KG1 (cell line): ENCODE results near the gene TRPM3.
"Not testable (repeated sequence)": the region's sequence is repeated elsewhere in the genome, so short reads cannot be mapped to it uniquely, and the experiment has no call there.

ENCODE experiments used
- DNase-seq: peaks from one replicate; lab custom pipeline; 2025; lab: John Stamatoyannopoulos, UW

TRPM3 gene

DNA sequence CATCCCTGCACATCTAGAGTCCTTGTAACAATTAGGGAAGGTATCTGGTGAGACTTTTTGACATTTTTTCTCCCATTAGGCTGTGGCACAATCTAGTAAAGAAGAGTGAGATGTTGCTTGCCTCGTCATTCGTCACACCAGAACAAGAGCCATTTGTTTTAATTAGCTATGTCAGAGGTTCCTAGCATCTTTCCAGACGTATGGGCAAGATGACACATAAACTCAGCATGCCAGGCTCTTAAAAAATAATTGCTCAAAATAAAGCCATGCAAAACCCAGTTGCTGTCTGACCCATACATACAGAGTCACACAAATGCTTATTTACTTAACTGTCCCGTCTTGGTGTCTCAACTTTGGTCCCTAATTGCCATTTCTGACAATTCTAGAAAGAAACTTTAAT is 125.9 kb downstream of the TRPM3 start:
- DNase-seq = no peak

GRCh38 chr9:70994582-70994981 is 126.8 kb downstream of the TRPM3 start:
- no peak for DNase-seq

DNA sequence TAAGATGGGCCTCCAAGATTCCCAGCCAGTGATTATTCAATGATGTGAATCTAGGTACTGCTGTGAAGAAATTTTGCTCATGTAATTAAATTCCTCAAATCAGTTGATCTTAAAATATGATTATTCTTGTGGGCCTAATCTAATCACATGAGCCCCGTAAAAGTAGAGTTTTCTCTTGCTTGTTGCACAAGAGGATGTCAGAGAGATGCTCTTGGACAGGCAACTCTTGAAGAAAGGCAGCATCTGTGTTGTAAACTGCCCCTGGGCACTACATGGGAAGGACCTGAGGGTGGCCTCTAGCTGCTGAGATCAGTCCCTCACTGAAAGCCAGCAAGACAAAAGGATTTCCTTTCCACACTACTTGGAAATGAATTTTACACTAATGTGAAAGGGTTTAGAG is 132.9 kb downstream of the TRPM3 start:
- no peak for DNase-seq

- DNase-seq = no peak
Observed at GRCh38 chr9:70987986-70988385, 133.4 kb downstream of the TRPM3 start.

DNA sequence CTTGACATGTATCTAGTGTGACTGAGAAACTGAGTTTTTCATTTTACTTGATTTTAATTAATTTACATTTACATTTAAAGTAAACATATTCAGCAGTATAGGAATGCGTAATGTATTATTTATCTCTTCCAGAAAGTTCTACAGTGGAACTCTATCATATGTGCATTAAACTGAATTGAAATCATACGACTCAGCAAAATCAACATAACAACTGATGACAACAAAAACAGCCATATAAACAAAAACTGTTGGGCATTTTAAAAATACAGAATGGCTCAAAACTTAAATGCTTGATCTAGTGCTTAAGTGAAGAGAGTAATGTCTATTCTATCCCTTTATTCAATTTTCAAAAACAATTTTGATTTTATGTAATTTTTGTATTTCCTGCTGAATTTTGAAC is 134.4 kb downstream of the TRPM3 start:
- no peak for DNase-seq

DNA sequence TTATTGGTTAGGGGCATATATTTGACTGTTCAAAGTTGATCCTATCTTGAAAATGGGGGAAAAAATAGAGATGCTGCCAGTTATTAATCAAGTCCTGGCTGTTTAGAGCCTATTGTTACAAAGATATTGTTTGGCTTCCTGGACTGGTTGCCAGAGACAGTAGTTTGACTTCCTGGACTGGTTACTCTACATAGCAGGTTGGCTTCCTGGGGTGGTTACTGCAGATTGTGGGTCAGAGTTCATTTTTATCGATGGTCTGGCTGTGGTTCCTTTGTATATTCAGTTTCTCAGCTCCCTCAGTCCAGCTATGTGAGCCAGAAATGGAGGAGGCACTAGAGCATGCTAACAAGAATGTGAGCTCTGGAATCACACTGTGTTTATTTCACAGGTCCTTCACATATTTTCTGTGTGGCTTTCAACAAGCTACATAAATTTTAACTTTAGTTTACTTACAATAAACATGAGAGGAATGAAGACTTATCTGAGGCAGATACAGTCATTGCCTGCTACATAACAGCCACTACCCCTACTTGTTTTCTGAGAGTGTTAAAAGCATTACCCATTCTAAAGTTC is 137.6 kb downstream of the TRPM3 start:
- no peak for DNase-seq

- DNase-seq = no peak
Observed at GRCh38 chr9:70981312-70981711, 140.1 kb downstream of the TRPM3 start.

GRCh38 chr9:70979966-70980365 is 141.5 kb downstream of the TRPM3 start:
- DNase-seq = no peak

DNA sequence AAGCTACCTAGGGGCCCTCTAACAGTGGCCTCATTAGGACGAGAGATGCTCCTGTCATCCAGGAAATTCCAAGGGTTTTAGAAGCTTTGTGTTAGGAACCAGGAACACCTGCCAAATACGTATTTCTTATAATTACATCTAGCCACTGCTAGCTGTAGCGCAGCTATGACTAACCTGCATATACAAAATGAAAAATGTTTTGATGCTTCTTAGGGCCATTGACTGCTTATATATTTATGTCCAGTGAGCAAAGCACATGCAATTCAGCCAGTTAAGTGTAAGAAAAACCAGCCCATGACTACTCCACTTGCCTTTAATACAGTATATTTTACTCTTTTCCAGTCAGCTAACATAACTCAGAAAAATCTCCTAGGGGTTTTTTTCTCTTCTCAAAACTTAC is 143.3 kb downstream of the TRPM3 start:
- no peak for DNase-seq

GRCh38 chr9:70975821-70976220 is 145.6 kb downstream of the TRPM3 start:
- DNase-seq = no peak

GRCh38 chr9:70971723-70972122 is 149.7 kb downstream of the TRPM3 start:
- DNase-seq = no peak

DNA sequence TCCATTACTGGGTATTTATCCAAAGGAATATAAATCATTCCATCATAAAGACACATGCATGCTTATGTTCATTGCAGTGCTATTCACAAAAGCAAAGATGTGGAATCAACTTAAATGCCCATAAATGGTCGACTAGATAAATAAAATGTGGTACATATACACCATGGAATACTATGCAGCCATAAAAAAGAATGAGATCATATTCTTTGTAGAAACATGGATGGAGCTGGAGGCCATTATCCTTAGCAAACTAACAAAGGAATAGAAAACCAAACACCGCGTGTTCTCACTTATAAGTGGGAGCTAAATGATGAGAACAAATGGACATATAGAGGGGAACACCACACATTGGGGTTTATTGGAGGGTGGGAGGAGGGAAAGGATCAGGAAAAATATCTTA is 155.0 kb downstream of the TRPM3 start:
- DNase-seq = not testable (repeated sequence)

DNA sequence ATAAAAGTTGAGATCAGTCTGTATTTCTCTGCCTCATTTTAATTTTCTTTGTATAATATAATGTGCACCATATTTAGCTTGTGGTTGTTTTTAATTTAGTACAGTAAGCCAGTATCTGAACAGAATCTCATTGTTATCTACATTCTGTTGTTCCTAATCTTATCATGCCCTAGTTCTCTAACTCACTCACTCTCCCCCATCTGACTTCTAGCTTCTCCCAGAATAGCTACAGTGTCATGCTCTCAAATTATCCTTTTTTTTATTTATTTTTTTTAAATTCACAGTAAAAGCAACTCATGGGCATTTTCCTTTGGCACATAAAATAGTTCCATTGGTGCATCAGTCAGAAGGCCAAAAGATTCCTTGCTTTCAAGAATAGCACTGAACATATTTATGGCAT is 156.6 kb downstream of the TRPM3 start:
- DNase-seq = no peak

DNA sequence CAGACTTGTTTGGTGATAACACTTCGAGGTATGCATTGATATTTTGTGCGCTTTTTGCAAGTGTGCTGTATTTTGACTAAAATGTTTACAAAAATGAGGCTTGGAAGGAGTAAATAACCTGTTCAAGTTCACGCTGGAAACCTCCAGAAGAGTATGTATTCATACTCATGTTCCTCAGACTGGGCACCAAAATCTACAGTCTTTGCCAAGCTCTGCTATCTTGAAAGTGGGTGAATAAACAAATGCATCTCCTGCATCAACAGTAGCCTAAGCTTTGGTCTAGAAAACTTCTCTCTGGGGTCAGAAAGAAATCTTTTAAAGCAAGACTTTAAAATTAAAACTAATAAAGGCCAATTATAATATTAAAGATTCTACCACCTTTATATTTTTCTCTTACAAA is 157.9 kb downstream of the TRPM3 start:
- no peak for DNase-seq

GRCh38 chr9:70962761-70963440 is 158.5 kb downstream of the TRPM3 start:
- DNase-seq = no peak

GRCh38 chr9:70959366-70959765 is 162.1 kb downstream of the TRPM3 start:
- DNase-seq = no peak

GRCh38 chr9:70954596-70955143 is 166.8 kb downstream of the TRPM3 start:
- DNase-seq = no peak

DNA sequence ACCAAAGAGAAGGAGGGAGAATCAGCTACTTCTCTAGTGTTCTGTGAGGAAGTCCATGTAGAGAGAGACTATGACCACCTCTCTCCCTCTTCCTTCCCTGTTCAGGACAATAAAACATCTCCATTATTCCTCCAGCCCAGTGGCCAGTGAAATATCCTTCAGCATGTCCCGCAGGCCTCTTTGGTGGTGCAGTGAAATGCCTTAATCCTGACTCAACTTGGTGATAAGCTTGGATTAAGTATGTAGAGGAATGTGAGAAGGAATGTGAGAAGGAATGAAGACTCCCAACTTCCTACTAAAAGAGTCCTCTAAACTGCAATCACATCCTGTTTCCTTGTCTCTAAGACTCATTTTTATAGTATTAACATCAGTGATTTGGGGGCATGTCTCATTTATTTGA is 167.3 kb downstream of the TRPM3 start:
- DNase-seq = no peak

DNA sequence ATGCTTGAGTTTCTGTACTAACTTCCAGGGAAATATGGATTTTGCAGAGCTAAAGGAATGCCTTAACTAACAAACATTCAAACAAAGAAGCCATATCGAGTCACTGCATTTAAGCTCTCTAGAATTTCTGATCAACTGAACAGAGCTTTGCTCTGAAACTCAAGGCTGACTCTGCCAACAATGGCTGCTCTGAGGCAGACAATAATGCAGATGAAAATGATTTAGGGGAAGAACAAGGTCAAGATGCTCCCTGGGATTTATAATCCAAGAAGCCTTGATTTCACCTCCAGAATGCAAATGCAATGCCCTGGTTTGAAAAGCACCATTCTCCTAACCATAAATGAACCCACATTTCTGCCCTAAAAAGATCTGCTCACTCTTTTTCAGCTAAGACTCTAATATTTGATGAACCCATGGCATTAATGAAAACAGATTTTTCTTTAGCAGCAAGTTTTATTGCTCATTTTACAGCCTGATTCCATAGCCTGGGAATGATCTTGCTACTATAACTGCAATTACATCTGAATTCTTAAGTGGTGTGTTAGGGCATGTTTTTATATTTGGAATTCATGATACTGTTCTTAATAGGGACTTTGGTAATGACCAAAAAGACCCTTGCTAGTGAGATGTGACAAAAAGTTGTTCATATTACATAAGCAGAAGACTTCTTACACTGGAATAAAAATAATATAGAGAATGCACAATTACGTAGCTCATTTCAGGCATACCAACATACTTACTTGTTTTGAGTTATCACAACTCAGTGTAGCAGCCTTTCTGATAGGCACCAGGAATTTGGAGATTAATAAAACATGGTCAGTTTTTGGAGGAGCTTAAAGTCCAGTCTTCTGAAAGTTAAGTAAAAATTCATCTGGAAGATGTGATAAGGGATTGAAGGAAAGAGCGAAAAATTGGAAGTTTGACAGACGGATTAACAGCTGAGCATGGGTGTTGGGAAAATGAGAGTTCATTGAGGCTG is 169.4 kb downstream of the TRPM3 start:
- DNase-seq = no peak

DNA sequence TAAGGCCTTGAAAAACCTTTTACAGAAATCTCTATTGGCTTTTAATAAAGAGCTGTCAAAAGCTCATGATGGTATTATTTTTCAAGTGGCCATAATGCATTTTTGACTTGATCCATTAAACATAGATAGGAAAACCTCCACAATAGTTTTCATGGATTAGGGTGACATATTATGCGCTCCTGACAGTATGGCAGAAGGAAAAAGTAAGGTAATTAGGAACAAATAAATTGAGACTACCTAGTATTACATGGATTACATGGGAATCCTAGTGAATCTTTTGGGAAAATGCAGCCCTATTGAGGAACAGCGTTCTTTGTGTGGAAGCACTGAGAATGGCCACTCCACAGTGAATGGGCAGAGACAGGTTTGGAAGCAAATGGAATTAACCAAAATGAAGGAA is 171.2 kb downstream of the TRPM3 start:
- no peak for DNase-seq

- no peak for DNase-seq
Observed at GRCh38 chr9:70949239-70949638, 172.2 kb downstream of the TRPM3 start.

DNA sequence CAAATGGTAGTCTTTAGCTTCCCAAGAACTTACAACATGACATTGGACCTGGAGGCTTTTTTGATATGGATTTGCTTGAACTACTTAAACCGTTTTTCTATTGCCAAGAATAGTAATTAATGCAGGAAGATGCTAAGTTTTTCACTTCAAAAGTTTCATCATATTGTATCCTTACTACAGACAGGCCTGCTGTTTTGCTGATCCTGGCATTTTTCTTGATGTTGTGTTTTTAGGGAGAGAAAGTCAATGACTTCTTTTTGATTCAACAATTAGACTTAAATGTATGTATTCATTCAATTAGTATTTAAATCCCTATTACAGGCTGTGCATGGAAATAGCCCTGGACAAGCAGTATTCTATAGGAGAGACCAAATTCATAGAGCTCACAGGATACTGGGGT is 172.7 kb downstream of the TRPM3 start:
- no peak for DNase-seq

DNA sequence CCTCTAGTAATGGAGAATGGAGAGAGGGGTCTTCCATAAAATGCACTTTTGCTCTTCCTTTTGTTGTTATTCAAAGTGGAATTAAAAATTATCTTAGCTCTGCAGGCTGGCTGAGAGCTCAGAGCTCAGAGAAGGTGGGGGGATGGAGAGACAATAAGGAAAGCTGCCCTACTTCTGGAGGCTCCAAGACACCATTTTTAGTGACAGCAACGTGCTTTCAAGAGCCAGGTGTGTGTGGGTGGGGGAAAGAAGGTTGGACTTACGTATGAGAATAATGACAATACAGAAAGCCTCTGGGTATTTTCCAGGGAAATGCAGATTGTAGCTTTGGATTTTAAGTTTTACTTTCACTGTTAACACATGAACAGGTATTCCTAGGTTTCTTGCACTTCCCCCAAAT is 173.9 kb downstream of the TRPM3 start:
- DNase-seq = no peak
